Measurements from ENCODE around the gene HSPH1.

- TF ChIP-seq POLR2AphosphoS5 (IDR thresholded peaks at IDR 0.05) (no peak), EZH2 (IDR thresholded peaks at IDR 0.05; ENCODE audit: borderline replicate concordance, insufficient read depth, low read length, poor library complexity, severe bottlenecking) (no peak), CTCF (IDR thresholded peaks at IDR 0.05; ENCODE audit: poor library complexity, severe bottlenecking) (no peak), REST (IDR thresholded peaks at IDR 0.05; ENCODE audit: borderline replicate concordance) (no peak), TAF1 (IDR thresholded peaks at IDR 0.05; ENCODE audit: low read depth) (no peak), EP300 (conservative IDR thresholded peaks at IDR 0.05; ENCODE audit: poor library complexity, severe bottlenecking) (no peak), SMC3 (conservative IDR thresholded peaks at IDR 0.05; ENCODE audit: poor library complexity) (no peak), RAD21 (conservative IDR thresholded peaks at IDR 0.05) (no peak)
Measured at GRCh38 chr13:31114641-31115040, 47.1 kb downstream of the HSPH1 start.

Measured in neural cell (in vitro differentiated cells).